HCT116 (cell line): Measurements from ENCODE around the gene ENOX1. TPM values are rescaled to one million over a fixed set of nuclear protein-coding genes. Genes with fewer than 3 reads are reported as not detected.

Source experiments
- ATAC-seq: fragments of 200-7000 bp; cut with Tn5 transposase; 2 replicates; pipeline ENCODE4 v1.9.1; 2020; ENCODE audit warnings: mild to moderate bottlenecking, moderate library complexity
- BruUV-seq: library from RNA; stranded (reverse); fragments of 400-500 nt; replicated peaks from 2 replicates; lab custom pipeline; 2021; lab: Mats Ljungman, UMichigan
- CTCF ChIA-PET: fragments of 300-600 bp; sonication (Branson Sonifier 250); formaldehyde crosslinking; loops from one replicate; lab custom pipeline; 2021; ENCODE audit warnings: antibody characterized with exemption; lab: Charles Lee
- POLR2A ChIA-PET: fragments of 300-600, 350-600 bp; sonication (Branson Sonifier 250); formaldehyde crosslinking; loops from one replicate; lab custom pipeline; 2021; ENCODE audit warnings: antibody characterized with exemption; lab: Charles Lee
- RAD21 ChIA-PET, 2 experiments: fragments of 300-600 bp; sonication (Branson Sonifier 250); formaldehyde crosslinking; loops; one replicate each; lab custom pipeline; 2023; ENCODE audit warnings: low total read pairs in 2 of 2; ENCODE audit not compliant: uncharacterized antibody in 2 of 2, unreplicated experiment in 2 of 2, low non-redundant PET in 1 of 2; lab: Charles Lee
- DNase-seq: peaks from one replicate; pipeline ENCODE4 v3.0.0-alpha.2; 2010; ENCODE audit warnings: low read depth, low spot score
- H2AFZ ChIP-seq: fragments of 200-600 bp; shearing (Covaris generic), sonication (generic); 2 replicates; pipeline ENCODE4 v1.6.1; 2017; ENCODE audit warnings: low read depth, mixed run types, mixed read lengths, antibody characterized with exemption, low read length; ENCODE audit not compliant: poor library complexity, severe bottlenecking
- H3K27ac ChIP-seq: 2 replicates; pipeline ENCODE4 v1.5.1; 2012; ENCODE audit warnings: low read depth, low read length
- H3K27me3 ChIP-seq: fragments of 200-600 bp; sonication (generic); 2 replicates; pipeline ENCODE4 v1.6.1; 2016; ENCODE audit warnings: mixed run types, low read length, mixed read lengths; ENCODE audit not compliant: insufficient read depth
- H3K36me3 ChIP-seq, 2 experiments: fragments of 200-500 bp in 1 of 2; fragments of 200-600 bp in 1 of 2; sonication (Bioruptor generic) in 1 of 2; sonication (generic) in 1 of 2; 2 replicates each; pipeline versions ENCODE4 v1.5.1 to v1.6.1; 2014 to 2016; ENCODE audit warnings: low read length in 2 of 2, inconsistent platforms in 1 of 2, mixed read lengths in 1 of 2, mixed run types in 1 of 2; ENCODE audit not compliant: insufficient read depth in 2 of 2, control insufficient read depth in 1 of 2
- H3K4me1 ChIP-seq, 2 experiments: fragments of 200-600 bp in 1 of 2; sonication (generic) in 1 of 2; 2 replicates each; pipeline versions ENCODE4 v1.5.1 to v1.6.1; 2012 to 2017; ENCODE audit warnings: low read length in 2 of 2, inconsistent platforms in 1 of 2, mild to moderate bottlenecking in 1 of 2, mixed read lengths in 1 of 2, mixed run types in 1 of 2, moderate library complexity in 1 of 2; ENCODE audit not compliant: insufficient read depth in 2 of 2, control insufficient read depth in 1 of 2
- H3K4me2 ChIP-seq: fragments of 200-600 bp; sonication (generic); 2 replicates; pipeline ENCODE4 v1.6.1; 2017; ENCODE audit warnings: mixed run types, low read length, mixed read lengths
- H3K4me3 ChIP-seq, 2 experiments: fragments of 200-600 bp in 1 of 2; sonication (generic) in 1 of 2; replicated peaks in 1 of 2; 2 replicates each; pipeline ENCODE4 v1.5.1; 2011 to 2016; ENCODE audit warnings: low read length in 2 of 2, control low read depth in 1 of 2, low read depth in 1 of 2, mild to moderate bottlenecking in 1 of 2, mixed read lengths in 1 of 2, mixed run types in 1 of 2
- H3K79me2 ChIP-seq: fragments of 200-600 bp; sonication (generic); 2 replicates; pipeline ENCODE4 v1.6.1; 2017; ENCODE audit warnings: mild to moderate bottlenecking, mixed run types, low read length, moderate library complexity, mixed read lengths; ENCODE audit not compliant: insufficient read depth
- H3K9ac ChIP-seq: fragments of 200-600 bp; sonication (generic); 2 replicates; pipeline ENCODE4 v1.6.1; 2016; ENCODE audit warnings: low read length, mixed read lengths
- H3K9me2 ChIP-seq: fragments of 200-600 bp; sonication (generic), shearing (Covaris generic); 2 replicates; pipeline ENCODE4 v1.6.1; 2017; ENCODE audit warnings: mixed run types, mild to moderate bottlenecking, moderate library complexity; ENCODE audit not compliant: insufficient read depth
- H3K9me3 ChIP-seq, 2 experiments: fragments of 200-500 bp in 1 of 2; fragments of 200-600 bp in 1 of 2; sonication (Bioruptor generic) in 1 of 2; sonication (generic) in 1 of 2; 2 replicates each; pipeline ENCODE4 v1.6.1; 2014 to 2017; ENCODE audit warnings: low read length in 2 of 2, mixed read lengths in 2 of 2, inconsistent platforms in 1 of 2, low read depth in 1 of 2, mild to moderate bottlenecking in 1 of 2, mixed run types in 1 of 2, moderate library complexity in 1 of 2; ENCODE audit not compliant: control insufficient read depth in 1 of 2, insufficient read depth in 1 of 2
- H4K20me1 ChIP-seq: fragments of 200-600 bp; sonication (generic), shearing (Covaris generic); 2 replicates; pipeline ENCODE4 v1.6.1; 2017; ENCODE audit warnings: mixed run types, mild to moderate bottlenecking, moderate library complexity; ENCODE audit not compliant: insufficient read depth
- CEBPB ChIP-seq: IDR thresholded peaks from 2 replicates; pipeline ENCODE4 v1.6.1; 2012; ENCODE audit warnings: low read depth
- EGR1 ChIP-seq: IDR thresholded peaks from 2 replicates; pipeline ENCODE4 v1.6.1; 2012; ENCODE audit warnings: low read depth
- EZH2phosphoT487 ChIP-seq: fragments of 200-600 bp; IDR thresholded peaks from 2 replicates; pipeline ENCODE4 v1.6.1; 2018; ENCODE audit warnings: antibody characterized with exemption, borderline replicate concordance
- FOSL1 ChIP-seq: IDR thresholded peaks from 2 replicates; pipeline ENCODE4 v1.6.1; 2012; ENCODE audit warnings: low read depth
- SIN3A ChIP-seq: IDR thresholded peaks from 2 replicates; pipeline ENCODE4 v1.6.1; 2012; ENCODE audit warnings: low read depth
- SP1 ChIP-seq: IDR thresholded peaks from 2 replicates; pipeline ENCODE4 v1.6.1; 2012; ENCODE audit warnings: low read depth
- SRF ChIP-seq: IDR thresholded peaks from 2 replicates; pipeline ENCODE4 v1.6.1; 2012; ENCODE audit warnings: low read depth
- YY1 ChIP-seq: IDR thresholded peaks from 2 replicates; pipeline ENCODE4 v1.6.1; 2011; ENCODE audit warnings: low read length, low read depth, moderate library complexity, mild to moderate bottlenecking; ENCODE audit not compliant: insufficient replicate concordance; ENCODE audit errors: extremely low read depth
- ZFX ChIP-seq: fragments of 450-650 bp; IDR thresholded peaks from 2 replicates; pipeline ENCODE4 v1.6.1; 2017
- ZNF274 ChIP-seq: fragments of 200-500 bp; sonication (Bioruptor generic); IDR thresholded peaks from 2 replicates; pipeline ENCODE4 v1.6.1; 2014; ENCODE audit warnings: mild to moderate bottlenecking, low read depth, low read length, inconsistent platforms
- intact Hi-C: fragments of 100-400 bp; cut with micrococcal nuclease; formaldehyde crosslinking; loops from 2 replicates; pipeline ENCODE4 v1.10.0; 2022
- total RNA-seq: library from RNA; stranded (reverse); gene quantifications from one replicate; pipeline ENCODE4 v1.2.1, GENCODE V29; 2021; ENCODE audit not compliant: unreplicated experiment
- TF ChIP-seq, protein P1 (sequence below), 3 experiments: fragments of 200-600 bp in 1 of 3; sonication (generic) in 1 of 3; IDR thresholded peaks in 2 of 3; conservative IDR thresholded peaks in 1 of 3; 2 replicates each; pipeline ENCODE4 v1.5.1; 2012 to 2017; ENCODE audit warnings: low read depth in 2 of 3, low read length in 2 of 3, antibody characterized with exemption in 1 of 3, borderline replicate concordance in 1 of 3, control low read depth in 1 of 3, mild to moderate bottlenecking in 1 of 3, mixed read lengths in 1 of 3, mixed run types in 1 of 3, moderate library complexity in 1 of 3; ENCODE audit not compliant: insufficient read depth in 1 of 3
- TF ChIP-seq, protein P2 (sequence below): IDR thresholded peaks from 2 replicates; pipeline ENCODE4 v1.6.1; 2012
- TF ChIP-seq, protein P3 (sequence below): IDR thresholded peaks from 2 replicates; pipeline ENCODE4 v1.6.1; 2012
- TF ChIP-seq, protein P4 (sequence below): IDR thresholded peaks from 2 replicates; pipeline ENCODE4 v1.6.1; 2011; ENCODE audit warnings: mild to moderate bottlenecking, low read length, moderate library complexity; ENCODE audit not compliant: insufficient replicate concordance; ENCODE audit errors: extremely low read depth

ENOX1 gene
- total RNA-seq, 1 experiment from 2014 or later: 4.5 TPM

DNA sequence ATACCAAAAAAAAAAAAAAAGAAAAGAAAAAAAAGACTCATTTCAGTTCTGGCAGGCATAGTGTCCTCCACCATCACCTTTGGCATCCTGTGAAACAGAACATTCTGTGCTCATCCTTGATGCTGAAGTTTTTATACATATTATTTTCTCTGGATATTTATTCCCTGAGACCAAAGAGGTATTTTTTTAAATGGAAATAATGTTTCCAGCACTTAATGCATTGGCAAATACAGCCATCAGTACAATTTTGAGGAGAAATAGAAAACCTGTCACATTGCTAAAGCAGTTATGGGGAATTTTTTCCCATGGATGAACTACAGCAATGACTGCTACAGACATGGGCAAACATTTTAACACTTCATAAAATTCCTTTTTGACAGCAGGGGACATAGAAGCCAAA lies 451.0 kb downstream of the ENOX1 start:
- Histone ChIP-seq H3K4me2 (no peak overlapping the region), H3K9me2 (no peaks in the 10 kb centered on the region), H3K27ac (no peak overlapping the region), H3K27me3 (no peaks in the 10 kb centered on the region), H2AFZ (no peak overlapping the region), H3K36me3 (no peaks in the 10 kb centered on the region), H3K9ac (no peak overlapping the region)
- no peak for DNase-seq
- CTCF ChIA-PET: no interaction called here
- TF ChIP-seq ZFX (no peak), EGR1 (no peak), FOSL1 (no peak), ZNF274 (no peak), SP1 (no peak), SIN3A (no peak)
- TF ChIP-seq, protein P1, sequence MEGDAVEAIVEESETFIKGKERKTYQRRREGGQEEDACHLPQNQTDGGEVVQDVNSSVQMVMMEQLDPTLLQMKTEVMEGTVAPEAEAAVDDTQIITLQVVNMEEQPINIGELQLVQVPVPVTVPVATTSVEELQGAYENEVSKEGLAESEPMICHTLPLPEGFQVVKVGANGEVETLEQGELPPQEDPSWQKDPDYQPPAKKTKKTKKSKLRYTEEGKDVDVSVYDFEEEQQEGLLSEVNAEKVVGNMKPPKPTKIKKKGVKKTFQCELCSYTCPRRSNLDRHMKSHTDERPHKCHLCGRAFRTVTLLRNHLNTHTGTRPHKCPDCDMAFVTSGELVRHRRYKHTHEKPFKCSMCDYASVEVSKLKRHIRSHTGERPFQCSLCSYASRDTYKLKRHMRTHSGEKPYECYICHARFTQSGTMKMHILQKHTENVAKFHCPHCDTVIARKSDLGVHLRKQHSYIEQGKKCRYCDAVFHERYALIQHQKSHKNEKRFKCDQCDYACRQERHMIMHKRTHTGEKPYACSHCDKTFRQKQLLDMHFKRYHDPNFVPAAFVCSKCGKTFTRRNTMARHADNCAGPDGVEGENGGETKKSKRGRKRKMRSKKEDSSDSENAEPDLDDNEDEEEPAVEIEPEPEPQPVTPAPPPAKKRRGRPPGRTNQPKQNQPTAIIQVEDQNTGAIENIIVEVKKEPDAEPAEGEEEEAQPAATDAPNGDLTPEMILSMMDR (IDR thresholded peaks at IDR 0.05 in 2 of 3, conservative IDR thresholded peaks at IDR 0.05 in 1 of 3; ENCODE audit: borderline replicate concordance in 1 of 3, insufficient read depth in 1 of 3, low read depth in 2 of 3, low read length in 2 of 3): no peak
- TF ChIP-seq, protein P2, sequence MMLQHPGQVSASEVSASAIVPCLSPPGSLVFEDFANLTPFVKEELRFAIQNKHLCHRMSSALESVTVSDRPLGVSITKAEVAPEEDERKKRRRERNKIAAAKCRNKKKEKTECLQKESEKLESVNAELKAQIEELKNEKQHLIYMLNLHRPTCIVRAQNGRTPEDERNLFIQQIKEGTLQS: no peak
- TF ChIP-seq, all 23 proteins: peak for 0
- Histone ChIP-seq H3K79me2 (no peaks in the 10 kb centered on the region), H3K4me3 (no peak overlapping the region), H3K4me1 (no peaks in the 10 kb centered on the region), H3K9me3 (no peaks in the 10 kb centered on the region), H4K20me1 (no peaks in the 10 kb centered on the region)
- intact Hi-C loops: no loop called here
- BruUV-seq: no TSS peak
- no peak for ATAC-seq
- RAD21 ChIA-PET: no interaction called here
- POLR2A ChIA-PET: no interaction called here

DNA sequence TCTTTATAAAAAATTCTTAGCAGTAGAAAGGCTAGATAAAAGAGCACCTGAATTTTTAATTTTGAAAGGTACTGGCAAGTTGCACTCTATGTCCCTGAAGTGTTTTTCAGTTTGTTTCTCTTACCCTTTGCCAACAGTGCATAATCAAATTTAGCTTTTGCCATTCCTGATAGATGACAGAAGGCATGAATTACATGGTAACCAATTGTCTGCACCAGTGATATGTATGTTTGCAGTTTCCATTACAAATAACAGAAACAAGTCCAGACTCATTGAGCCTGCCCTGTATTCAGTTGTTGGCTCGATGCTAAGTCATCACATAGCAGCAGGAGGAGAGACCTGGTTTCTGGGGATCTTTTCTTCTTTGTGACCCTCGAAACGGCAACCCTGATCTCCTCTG lies 453.6 kb downstream of the ENOX1 start:
- H3K79me2 ChIP-seq: no peaks in the 10 kb centered on the region
- ChIA-PET POLR2A (no interaction called here), RAD21 (no interaction called here), CTCF (no interaction called here)
- intact Hi-C loops: no loop called here
- no TSS peak for BruUV-seq
- no peaks in the 10 kb centered on the region for H3K9me2 ChIP-seq
- H3K4me1 ChIP-seq: no peaks in the 10 kb centered on the region
- H3K27me3 ChIP-seq: no peaks in the 10 kb centered on the region; the same call in 1 of the 2 replicates
- H2AFZ ChIP-seq: no peak overlapping the region
- no peak overlapping the region for H3K4me2 ChIP-seq
- H4K20me1 ChIP-seq: no peaks in the 10 kb centered on the region
- no peak overlapping the region for H3K27ac ChIP-seq
- DNase-seq (no peak), ATAC-seq (no peak)
- TF ChIP-seq, protein P3, sequence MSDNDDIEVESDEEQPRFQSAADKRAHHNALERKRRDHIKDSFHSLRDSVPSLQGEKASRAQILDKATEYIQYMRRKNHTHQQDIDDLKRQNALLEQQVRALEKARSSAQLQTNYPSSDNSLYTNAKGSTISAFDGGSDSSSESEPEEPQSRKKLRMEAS: no peak
- no peak for TF ChIP-seq YY1
- TF ChIP-seq CEBPB: no peak
- TF ChIP-seq EZH2phosphoT487: no peak
- TF ChIP-seq, protein P4, sequence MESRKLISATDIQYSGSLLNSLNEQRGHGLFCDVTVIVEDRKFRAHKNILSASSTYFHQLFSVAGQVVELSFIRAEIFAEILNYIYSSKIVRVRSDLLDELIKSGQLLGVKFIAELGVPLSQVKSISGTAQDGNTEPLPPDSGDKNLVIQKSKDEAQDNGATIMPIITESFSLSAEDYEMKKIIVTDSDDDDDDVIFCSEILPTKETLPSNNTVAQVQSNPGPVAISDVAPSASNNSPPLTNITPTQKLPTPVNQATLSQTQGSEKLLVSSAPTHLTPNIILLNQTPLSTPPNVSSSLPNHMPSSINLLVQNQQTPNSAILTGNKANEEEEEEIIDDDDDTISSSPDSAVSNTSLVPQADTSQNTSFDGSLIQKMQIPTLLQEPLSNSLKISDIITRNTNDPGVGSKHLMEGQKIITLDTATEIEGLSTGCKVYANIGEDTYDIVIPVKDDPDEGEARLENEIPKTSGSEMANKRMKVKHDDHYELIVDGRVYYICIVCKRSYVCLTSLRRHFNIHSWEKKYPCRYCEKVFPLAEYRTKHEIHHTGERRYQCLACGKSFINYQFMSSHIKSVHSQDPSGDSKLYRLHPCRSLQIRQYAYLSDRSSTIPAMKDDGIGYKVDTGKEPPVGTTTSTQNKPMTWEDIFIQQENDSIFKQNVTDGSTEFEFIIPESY: no peak
- TF ChIP-seq ZFX: no peak
- no peak for TF ChIP-seq SRF
- H3K9me3 ChIP-seq: no peaks in the 10 kb centered on the region
- no peak overlapping the region for H3K9ac ChIP-seq
- no peak overlapping the region for H3K4me3 ChIP-seq
- H3K36me3 ChIP-seq: no peaks in the 10 kb centered on the region
